Fibroblast of pulmonary artery (primary cell): ENCODE results near the gene TSHZ2.

Experiments used
- DNase-seq: peaks from one replicate; pipeline ENCODE4 v3.0.0-alpha.2; 2010; ENCODE audit warnings: low read depth
- H3K4me3 ChIP-seq: replicated peaks from 2 replicates; pipeline ENCODE4 v1.5.1; 2011; ENCODE audit warnings: low read depth, mild to moderate bottlenecking, control low read depth, low read length, moderate library complexity
- TF ChIP-seq, protein P1 (sequence below): IDR thresholded peaks from 2 replicates; pipeline ENCODE4 v1.5.1; 2011; ENCODE audit warnings: mild to moderate bottlenecking, control low read depth, low read length, inconsistent platforms; ENCODE audit errors: missing control alignments

TSHZ2 gene

DNA sequence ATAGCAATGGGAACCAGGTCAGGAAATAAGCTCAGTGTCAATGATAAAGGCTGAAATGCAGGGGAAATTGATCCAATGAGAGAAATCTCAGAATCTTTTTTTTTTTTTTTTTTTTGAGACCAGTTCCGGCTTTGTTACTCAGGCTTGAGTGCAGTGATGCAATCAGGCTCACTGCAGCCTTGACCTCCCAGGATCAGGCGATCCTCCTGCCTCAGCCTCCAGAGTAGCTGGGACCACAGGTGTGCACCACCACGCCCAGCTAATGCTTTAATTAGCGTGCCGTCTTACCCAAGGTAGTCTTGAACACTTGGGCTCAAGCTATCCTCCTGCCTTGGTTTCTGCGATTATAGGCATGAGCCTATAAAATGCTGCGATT lies 325.0 kb downstream of the TSHZ2 start:
- TF ChIP-seq, protein P1, sequence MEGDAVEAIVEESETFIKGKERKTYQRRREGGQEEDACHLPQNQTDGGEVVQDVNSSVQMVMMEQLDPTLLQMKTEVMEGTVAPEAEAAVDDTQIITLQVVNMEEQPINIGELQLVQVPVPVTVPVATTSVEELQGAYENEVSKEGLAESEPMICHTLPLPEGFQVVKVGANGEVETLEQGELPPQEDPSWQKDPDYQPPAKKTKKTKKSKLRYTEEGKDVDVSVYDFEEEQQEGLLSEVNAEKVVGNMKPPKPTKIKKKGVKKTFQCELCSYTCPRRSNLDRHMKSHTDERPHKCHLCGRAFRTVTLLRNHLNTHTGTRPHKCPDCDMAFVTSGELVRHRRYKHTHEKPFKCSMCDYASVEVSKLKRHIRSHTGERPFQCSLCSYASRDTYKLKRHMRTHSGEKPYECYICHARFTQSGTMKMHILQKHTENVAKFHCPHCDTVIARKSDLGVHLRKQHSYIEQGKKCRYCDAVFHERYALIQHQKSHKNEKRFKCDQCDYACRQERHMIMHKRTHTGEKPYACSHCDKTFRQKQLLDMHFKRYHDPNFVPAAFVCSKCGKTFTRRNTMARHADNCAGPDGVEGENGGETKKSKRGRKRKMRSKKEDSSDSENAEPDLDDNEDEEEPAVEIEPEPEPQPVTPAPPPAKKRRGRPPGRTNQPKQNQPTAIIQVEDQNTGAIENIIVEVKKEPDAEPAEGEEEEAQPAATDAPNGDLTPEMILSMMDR, result no peak
- DNase-seq, result no peak
- no peak overlapping the region for H3K4me3 ChIP-seq

DNA sequence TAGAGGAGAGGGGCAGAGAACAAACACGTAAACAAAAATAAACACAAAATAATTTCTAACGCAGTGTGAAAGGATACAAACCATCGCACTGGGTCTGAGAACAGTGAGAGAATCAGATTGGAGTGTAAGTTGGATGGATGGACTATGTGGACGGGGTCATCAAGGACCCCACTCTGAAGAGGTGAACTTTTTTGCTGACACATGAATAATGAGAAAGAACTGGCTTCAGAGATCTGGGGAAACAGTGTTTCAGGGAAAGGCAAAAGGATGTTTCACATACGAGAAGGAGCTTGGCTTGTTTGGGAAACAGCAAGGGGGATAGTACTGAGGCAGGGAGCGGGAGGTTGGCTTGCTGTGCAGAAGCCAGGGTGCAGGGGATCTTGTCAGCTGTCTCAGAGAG lies 326.1 kb downstream of the TSHZ2 start:
- no peak for DNase-seq
- no peak overlapping the region for H3K4me3 ChIP-seq
- TF ChIP-seq, protein P1, result no peak

DNA sequence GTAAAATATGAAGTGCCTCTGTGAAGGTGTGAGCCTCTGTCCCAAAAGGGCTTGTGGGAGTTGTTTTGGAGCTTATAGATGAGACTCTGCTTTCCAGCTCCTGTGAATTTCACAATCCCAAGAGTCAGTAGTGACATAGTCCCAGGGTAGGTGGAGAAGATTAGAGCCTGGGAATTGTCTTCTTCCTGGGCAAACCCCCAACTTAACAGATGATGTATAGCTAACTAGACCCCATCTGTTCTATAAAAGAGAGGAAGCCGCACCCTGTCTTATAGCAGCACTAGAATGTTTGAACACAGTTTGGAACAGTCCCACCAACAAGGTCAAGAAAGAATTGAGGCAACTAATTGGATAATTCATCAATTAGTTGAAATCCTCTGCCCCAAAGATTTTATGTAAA lies 326.8 kb downstream of the TSHZ2 start:
- no peak for DNase-seq
- no peak overlapping the region for H3K4me3 ChIP-seq
- TF ChIP-seq, protein P1, result no peak

DNA sequence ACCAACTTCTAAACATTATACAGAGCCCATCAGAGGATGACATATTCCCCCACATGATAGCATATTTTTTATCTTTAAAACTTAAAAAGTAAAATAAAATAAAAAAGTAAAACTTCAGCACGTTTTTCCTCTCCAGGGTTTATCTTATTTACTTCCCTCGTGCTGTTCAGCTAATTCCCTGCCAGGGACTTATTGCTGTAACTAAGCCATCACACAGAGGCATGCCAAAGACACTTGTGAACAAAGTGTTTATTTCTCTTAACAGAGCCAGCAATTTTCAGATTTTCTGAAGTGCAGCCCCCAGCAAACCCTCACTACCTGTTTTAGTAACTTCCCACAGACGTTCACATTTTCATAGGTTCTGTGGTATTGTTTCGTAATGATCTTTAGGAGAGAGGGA lies 327.7 kb downstream of the TSHZ2 start:
- H3K4me3 ChIP-seq, result no peak overlapping the region
- no peak for DNase-seq
- TF ChIP-seq, protein P1, result no peak

DNA sequence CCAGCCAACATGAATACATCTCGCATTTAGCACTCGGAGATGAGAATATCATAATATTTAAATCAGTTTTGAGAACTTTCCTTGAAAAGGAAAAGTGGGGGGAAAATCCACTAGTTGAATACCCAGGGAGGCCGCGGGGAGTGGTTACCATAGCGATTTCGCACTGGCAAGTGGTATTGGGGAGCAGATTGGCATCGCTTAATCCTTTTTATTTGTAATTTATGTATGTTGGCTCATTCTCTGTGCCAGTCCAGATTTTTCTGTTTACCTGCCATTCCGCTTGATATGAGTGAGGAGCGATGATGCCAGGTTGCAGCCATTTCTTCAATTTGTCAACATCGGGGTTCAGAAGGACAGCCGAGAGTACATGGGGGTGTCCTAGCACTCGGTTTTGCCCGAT lies 329.7 kb downstream of the TSHZ2 start:
- no peak overlapping the region for H3K4me3 ChIP-seq
- DNase-seq, result no peak
- TF ChIP-seq, protein P1, result no peak

DNA sequence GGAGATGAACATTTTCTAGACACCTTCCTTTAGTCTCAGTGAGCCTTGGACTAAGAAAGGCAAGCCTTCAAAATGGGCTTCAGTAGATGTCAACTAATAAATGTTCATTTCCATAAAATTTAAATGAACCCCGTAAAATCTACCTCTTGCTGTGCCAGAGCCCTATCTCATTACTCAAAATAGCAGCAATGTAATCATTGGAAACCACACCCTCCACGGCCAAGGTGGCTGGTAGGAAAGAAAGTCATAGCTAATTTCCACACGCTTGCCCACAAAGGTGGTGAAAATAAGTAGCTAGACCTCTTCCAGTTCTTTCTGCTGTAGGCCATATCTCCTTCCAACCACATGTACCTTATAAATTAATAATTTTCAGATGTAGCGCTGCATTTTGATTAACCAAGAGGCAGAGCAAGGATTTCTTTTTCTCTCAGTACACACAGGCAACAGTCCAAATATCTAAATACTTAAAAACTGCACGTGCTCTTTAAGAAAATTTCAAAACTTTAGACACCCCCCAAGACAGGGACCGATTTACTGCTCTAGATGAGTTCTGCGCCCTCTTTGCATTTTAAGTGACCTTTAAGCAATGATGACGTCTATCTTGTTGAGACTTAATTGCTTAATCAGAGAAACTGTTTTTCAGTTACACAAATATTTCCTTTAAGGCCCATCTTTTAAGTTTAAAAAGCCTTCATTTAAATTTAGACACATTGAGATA lies 330.7 kb downstream of the TSHZ2 start:
- TF ChIP-seq, protein P1, result no peak
- no peak for DNase-seq
- H3K4me3 ChIP-seq, result no peak overlapping the region

DNA sequence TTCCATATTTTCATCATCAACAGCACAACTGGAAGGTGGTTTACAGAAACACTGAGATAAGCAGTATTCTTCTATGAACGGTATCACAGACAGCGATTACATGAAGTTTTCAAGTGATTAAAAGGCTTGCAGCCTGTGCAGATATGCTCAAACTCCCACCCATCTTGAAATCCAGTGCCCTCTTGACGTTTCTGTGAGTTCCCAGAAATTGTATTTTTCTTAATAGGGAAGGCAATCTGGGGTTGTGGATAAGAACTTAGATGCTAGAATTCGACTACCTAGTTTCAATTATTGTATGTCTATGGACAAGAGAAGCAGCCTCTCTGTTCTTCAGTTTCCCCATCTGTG lies 331.2 kb downstream of the TSHZ2 start:
- no peak overlapping the region for H3K4me3 ChIP-seq
- TF ChIP-seq, protein P1, result no peak
- DNase-seq, result no peak
